ENCODE data around the gene EPHA6. TPM values are rescaled to one million over a fixed set of nuclear protein-coding genes. Genes with fewer than 3 reads are reported as not detected.
A peak's percentile ranks its signal among the peaks of the same experiment; 100 is the strongest.

The EPHA6 gene
- total and polyA plus RNA-seq, 2 donors (not counting 3 experiments of a cell fraction or from before 2014, with no cell fraction given): not detected

DNA sequence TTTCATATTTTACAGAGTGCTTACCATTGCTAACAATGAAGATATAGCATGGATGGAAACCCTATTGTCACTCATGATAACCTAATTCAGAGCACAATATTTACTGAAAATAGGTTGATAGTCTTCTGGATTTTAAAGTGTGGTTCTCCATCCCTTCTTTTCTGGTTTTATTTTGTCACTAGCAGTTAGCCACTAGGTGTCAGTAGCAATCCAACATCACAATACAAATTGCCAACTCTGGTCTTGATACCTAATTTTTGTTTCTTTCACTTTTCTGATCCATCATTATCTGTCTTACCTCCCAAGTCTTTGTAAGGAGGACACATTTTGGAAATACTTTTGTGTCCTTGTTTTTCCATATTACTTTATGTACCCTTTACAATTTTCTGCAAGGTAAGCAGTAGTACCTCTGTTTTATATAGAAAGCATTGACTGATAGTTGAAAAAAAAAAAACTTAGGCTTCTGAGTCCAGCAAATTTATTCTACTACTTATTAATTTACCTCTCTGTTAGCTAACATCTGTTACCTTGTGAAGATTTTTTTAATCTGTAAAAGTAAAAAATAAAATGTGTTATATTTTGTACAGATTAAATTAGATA lies 979.1 kb downstream of the EPHA6 start:
- intact Hi-C loops (cut with micrococcal nuclease): loop anchor here (1.0 kb wide), 3 partner anchors 29 to 230 kb away; partner anchors contain the start of gene CRYBG3
- no peak overlapping the region for H2AFZ ChIP-seq (ENCODE audit: low read depth, low read length)
- no peaks in the 10 kb centered on the region for H3K36me3 ChIP-seq (ENCODE audit: control insufficient read depth in 2 of 2, extremely low read depth in 1 of 2, insufficient read depth in 2 of 2, low read length in 2 of 2)
- FAIRE-seq (peak; percentile 65), DNase-seq (ENCODE audit: low read depth, low spot score) (peak; percentile 65)
- H3K79me2 ChIP-seq (ENCODE audit: control insufficient read depth, insufficient read depth, low read length): no peaks in the 10 kb centered on the region
- POLR2A ChIA-PET: no interaction called here
- H3K4me1 ChIP-seq (ENCODE audit: control insufficient read depth, extremely low read depth, insufficient read depth, low read length): no peaks in the 10 kb centered on the region
- TF ChIP-seq MYC (IDR thresholded peaks at IDR 0.05; ENCODE audit: low read depth, low read length): no peak
- TF ChIP-seq, protein P1, sequence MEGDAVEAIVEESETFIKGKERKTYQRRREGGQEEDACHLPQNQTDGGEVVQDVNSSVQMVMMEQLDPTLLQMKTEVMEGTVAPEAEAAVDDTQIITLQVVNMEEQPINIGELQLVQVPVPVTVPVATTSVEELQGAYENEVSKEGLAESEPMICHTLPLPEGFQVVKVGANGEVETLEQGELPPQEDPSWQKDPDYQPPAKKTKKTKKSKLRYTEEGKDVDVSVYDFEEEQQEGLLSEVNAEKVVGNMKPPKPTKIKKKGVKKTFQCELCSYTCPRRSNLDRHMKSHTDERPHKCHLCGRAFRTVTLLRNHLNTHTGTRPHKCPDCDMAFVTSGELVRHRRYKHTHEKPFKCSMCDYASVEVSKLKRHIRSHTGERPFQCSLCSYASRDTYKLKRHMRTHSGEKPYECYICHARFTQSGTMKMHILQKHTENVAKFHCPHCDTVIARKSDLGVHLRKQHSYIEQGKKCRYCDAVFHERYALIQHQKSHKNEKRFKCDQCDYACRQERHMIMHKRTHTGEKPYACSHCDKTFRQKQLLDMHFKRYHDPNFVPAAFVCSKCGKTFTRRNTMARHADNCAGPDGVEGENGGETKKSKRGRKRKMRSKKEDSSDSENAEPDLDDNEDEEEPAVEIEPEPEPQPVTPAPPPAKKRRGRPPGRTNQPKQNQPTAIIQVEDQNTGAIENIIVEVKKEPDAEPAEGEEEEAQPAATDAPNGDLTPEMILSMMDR (IDR thresholded peaks at IDR 0.05; ENCODE audit: extremely low read depth in 1 of 2, insufficient read depth in 1 of 2, low read depth in 1 of 2, low read length in 2 of 2): peak; percentile 53 to 64
- no peak for TF ChIP-seq GATA2 (IDR thresholded peaks at IDR 0.05; ENCODE audit: insufficient read depth, insufficient read length, low read depth, low read length)
- TF ChIP-seq POLR2A (IDR thresholded peaks at IDR 0.05; ENCODE audit: low read depth, low read length): no peak
- TF ChIP-seq FOS (IDR thresholded peaks at IDR 0.05; ENCODE audit: borderline replicate concordance, insufficient read depth, low read length): no peak
- TF ChIP-seq, protein P2, sequence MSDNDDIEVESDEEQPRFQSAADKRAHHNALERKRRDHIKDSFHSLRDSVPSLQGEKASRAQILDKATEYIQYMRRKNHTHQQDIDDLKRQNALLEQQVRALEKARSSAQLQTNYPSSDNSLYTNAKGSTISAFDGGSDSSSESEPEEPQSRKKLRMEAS (IDR thresholded peaks at IDR 0.05; ENCODE audit: insufficient read depth, insufficient read length): no peak
- no peak for TF ChIP-seq JUN (IDR thresholded peaks at IDR 0.05; ENCODE audit: borderline replicate concordance, insufficient read depth, insufficient read length, low read depth)
- H3K9ac ChIP-seq (replicated peaks; ENCODE audit: extremely low read depth, insufficient read depth, low read length): no peak overlapping the region
- CTCF ChIA-PET: interaction anchor here (6.2 kb wide), 1 partner anchor 230 kb away, joined by 138 read pairs; no protein-coding TSS in a partner anchor
- H3K4me3 ChIP-seq (replicated peaks in 1 of 3; ENCODE audit: insufficient read depth in 1 of 3, low read depth in 1 of 3, low read length in 3 of 3): no peak overlapping the region
- no TSS peak for BruUV-seq (replicated peaks)
- dilution Hi-C loops (cut with MboI; ENCODE audit: extremely low pct_ligation_motif_present, low sequenced_read_pairs): no loop called here
- H3K4me2 ChIP-seq (ENCODE audit: insufficient read depth, low read length): no peak overlapping the region
- no peaks in the 10 kb centered on the region for H3K9me3 ChIP-seq (replicated peaks; ENCODE audit: control insufficient read depth, insufficient read depth, low read length)
- no peaks in the 10 kb centered on the region for H4K20me1 ChIP-seq (replicated peaks; ENCODE audit: control insufficient read depth, extremely low read depth, insufficient read depth, low read length)
- no peaks in the 10 kb centered on the region for H3K27me3 ChIP-seq (ENCODE audit: control insufficient read depth in 2 of 2, insufficient read depth in 2 of 2, low read length in 2 of 2)
- H3K9me1 ChIP-seq (replicated peaks; ENCODE audit: control insufficient read depth, extremely low read depth, insufficient read depth, low read length): no peaks in the 10 kb centered on the region
- H3K27ac ChIP-seq (ENCODE audit: insufficient read depth, low read depth, low read length): no peak overlapping the region

All from endothelial cell of umbilical vein (primary cell).